ENCODE data around the gene RASSF6. TPM values are rescaled to one million over a fixed set of nuclear protein-coding genes. Genes with fewer than 3 reads are reported as not detected.

RASSF6 gene
- total RNA-seq, 1 donor from 2014 or later = not detected

- no peak for DNase-seq (ENCODE audit: extremely low spot score, unreplicated experiment)
- Mint-ChIP-seq H3K4me3 (ENCODE audit: unreplicated experiment) (no peak overlapping the region), H3K9me3 (ENCODE audit: unreplicated experiment) (no peaks in the 10 kb centered on the region), H3K27ac (ENCODE audit: unreplicated experiment) (peak overlapping the region; percentile 85), H3K4me1 (ENCODE audit: unreplicated experiment) (peaks cover 57% of the 10 kb centered on the region), H3K27me3 (ENCODE audit: unreplicated experiment) (no peaks in the 10 kb centered on the region), H3K36me3 (ENCODE audit: unreplicated experiment) (no peaks in the 10 kb centered on the region)
- TF ChIP-seq CTCF (IDR thresholded peaks at IDR 0.05) = no peak
Observed at GRCh38 chr4:73664470-73664869, 44.2 kb upstream of the RASSF6 start.

- Mint-ChIP-seq H3K27ac (ENCODE audit: unreplicated experiment) (peak overlapping the region; percentile 41), H3K36me3 (ENCODE audit: unreplicated experiment) (no peaks in the 10 kb centered on the region), H3K4me3 (ENCODE audit: unreplicated experiment) (no peak overlapping the region), H3K9me3 (ENCODE audit: unreplicated experiment) (no peaks in the 10 kb centered on the region), H3K4me1 (ENCODE audit: unreplicated experiment) (peaks cover 62% of the 10 kb centered on the region), H3K27me3 (ENCODE audit: unreplicated experiment) (no peaks in the 10 kb centered on the region)
- no peak for TF ChIP-seq CTCF (IDR thresholded peaks at IDR 0.05)
- DNase-seq (ENCODE audit: extremely low spot score, unreplicated experiment) = no peak
Observed at GRCh38 chr4:73663576-73663975, 43.3 kb upstream of the RASSF6 start.

DNA sequence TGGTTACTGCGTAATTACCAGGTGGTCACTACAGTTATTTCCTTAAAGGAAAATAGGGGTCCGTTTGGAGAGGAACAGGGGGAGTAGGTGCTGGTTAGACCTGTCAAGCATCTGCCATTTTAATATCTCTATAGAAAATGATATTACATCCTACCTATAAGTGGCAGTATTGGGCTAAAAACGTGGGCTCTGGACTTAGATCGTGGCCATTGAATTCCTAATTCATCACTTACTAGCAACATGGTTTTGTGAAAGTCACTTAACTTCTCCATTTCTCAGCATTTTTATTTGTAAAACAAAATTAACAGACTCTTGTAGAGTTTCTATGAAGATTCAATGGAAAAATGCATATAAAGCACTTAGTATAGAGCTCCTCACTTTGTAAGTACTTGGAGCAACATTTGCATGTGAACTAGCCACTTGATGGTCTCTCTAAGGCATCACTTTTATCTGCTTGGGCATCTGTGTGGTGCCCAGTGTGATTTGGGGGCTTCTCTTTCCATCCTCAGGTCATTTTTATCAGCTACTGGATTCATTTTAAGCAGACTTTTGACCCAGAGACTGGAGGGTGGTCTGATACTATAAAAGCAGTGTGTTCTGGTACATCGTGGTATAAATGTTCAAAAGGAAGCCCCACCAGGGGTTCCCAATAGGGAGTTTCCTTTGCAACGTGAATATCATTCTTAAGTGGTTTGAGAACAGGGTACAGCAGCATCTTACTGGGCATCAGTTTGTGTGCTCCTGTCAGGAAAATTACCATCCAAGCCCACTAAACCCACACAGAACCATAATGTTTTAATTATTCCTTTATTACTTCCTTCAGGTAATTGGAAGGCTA, 42.7 kb upstream of the RASSF6 start:
- Mint-ChIP-seq H3K27ac (ENCODE audit: unreplicated experiment) (peak overlapping the region; percentile 55), H3K4me3 (ENCODE audit: unreplicated experiment) (no peak overlapping the region), H3K4me1 (ENCODE audit: unreplicated experiment) (peaks cover 62% of the 10 kb centered on the region), H3K27me3 (ENCODE audit: unreplicated experiment) (no peaks in the 10 kb centered on the region), H3K36me3 (ENCODE audit: unreplicated experiment) (no peaks in the 10 kb centered on the region), H3K9me3 (ENCODE audit: unreplicated experiment) (no peaks in the 10 kb centered on the region)
- no peak for DNase-seq (ENCODE audit: extremely low spot score, unreplicated experiment)
- TF ChIP-seq CTCF (IDR thresholded peaks at IDR 0.05) = peak; percentile 69

DNA sequence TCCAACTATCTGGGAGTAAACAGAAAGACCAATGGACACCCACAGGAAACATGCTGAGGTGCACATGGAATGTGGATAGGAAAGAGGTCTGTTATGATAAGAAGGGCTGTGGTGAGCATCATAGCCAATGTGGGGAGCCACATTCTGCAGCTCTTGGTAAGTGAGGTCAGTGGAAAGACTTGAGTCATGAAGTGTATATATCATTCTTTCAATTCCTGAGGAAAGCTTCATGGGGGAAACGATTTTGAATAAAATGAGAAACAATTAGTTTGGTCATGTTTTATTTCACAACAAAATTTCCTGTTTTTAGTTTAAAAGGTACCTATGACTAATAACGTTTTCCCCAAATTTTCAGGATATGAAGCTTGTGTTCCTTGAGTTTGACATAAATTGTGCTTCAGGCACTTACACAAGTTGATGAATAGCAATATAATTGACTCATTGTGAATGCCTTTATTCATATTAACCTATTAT, 41.4 kb upstream of the RASSF6 start:
- H3K27ac Mint-ChIP-seq (ENCODE audit: unreplicated experiment) = peak overlapping the region; percentile 67
- no peaks in the 10 kb centered on the region for H3K9me3 Mint-ChIP-seq (ENCODE audit: unreplicated experiment)
- no peak overlapping the region for H3K4me3 Mint-ChIP-seq (ENCODE audit: unreplicated experiment)
- H3K4me1 Mint-ChIP-seq (ENCODE audit: unreplicated experiment) = peaks cover 62% of the 10 kb centered on the region
- DNase-seq (ENCODE audit: extremely low spot score, unreplicated experiment) = no peak
- H3K27me3 Mint-ChIP-seq (ENCODE audit: unreplicated experiment) = no peaks in the 10 kb centered on the region
- no peak for TF ChIP-seq CTCF (IDR thresholded peaks at IDR 0.05)
- no peaks in the 10 kb centered on the region for H3K36me3 Mint-ChIP-seq (ENCODE audit: unreplicated experiment)

- H3K27ac Mint-ChIP-seq (ENCODE audit: unreplicated experiment) = peak overlapping the region; percentile 68
- no peaks in the 10 kb centered on the region for H3K27me3 Mint-ChIP-seq (ENCODE audit: unreplicated experiment)
- H3K36me3 Mint-ChIP-seq (ENCODE audit: unreplicated experiment) = no peaks in the 10 kb centered on the region
- DNase-seq (ENCODE audit: extremely low spot score, unreplicated experiment) = no peak
- peaks cover 62% of the 10 kb centered on the region for H3K4me1 Mint-ChIP-seq (ENCODE audit: unreplicated experiment)
- no peaks in the 10 kb centered on the region for H3K9me3 Mint-ChIP-seq (ENCODE audit: unreplicated experiment)
- no peak for TF ChIP-seq CTCF (IDR thresholded peaks at IDR 0.05)
- no peak overlapping the region for H3K4me3 Mint-ChIP-seq (ENCODE audit: unreplicated experiment)
Observed at GRCh38 chr4:73660808-73661207, 40.6 kb upstream of the RASSF6 start.

Measured in osteocyte (in vitro differentiated cells).